ENCODE data around the gene SVIL.
A peak's percentile ranks its signal among the peaks of the same experiment; 100 is the strongest.
"Not testable (repeated sequence)": the region's sequence is repeated elsewhere in the genome, so short reads cannot be mapped to it uniquely, and the experiment has no call there.

Gene SVIL

DNA sequence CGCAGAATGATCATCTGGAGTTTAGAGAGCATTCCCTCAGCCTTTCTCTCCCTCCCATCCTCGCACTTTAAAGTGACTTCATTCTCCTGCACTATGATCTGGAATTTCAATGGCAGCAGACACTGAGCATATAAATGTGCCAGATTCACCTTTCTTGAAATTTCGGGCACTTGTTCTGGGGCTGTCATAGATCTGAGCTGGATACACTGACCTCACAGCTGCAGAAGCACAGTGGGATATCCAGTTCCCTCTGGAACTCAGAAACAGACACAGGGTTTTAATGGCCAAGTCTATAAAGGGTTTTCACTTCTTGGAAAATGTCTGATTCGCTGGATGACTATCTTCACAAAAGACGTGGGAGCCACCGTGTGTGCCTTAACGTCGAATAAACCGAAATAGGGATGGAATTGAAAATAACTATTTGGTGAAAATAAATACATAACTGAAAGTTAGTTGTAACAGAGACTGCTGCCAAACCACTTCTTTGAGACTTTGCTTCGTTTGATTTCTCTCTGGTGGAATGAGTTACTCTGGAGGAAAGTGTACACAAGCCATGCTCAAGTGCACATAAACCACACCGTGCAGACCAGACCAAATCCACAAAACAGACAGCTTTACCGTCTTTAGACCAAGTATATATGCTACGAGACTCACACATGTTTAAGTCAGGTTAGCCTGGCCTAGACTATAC, 126.1 kb downstream of the SVIL start:
- DNase-seq, result no peak

DNA sequence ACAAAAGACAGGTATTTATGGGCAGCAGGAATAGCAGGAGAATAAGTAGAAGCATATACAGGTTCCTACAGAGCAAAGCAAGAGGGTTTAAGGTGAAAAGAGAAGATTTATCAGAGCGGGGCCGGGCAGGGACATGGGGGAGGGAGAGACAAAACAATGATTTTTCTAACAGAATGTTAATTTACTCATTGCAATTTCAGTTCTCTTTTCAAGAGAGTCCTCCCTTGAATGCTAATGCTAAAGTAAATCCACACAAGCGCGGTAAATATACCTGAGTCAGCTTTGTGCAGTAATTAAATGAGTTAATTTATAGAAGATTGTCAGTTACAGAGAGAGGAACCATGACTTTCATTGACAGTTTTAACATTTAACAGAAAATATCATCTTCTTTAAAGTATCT, 127.0 kb downstream of the SVIL start:
- DNase-seq, result not testable (repeated sequence)

- DNase-seq, result not testable (repeated sequence)
These were observed 128.3 kb downstream of the SVIL start for GRCh38 chr10:29506324-29506921.

DNA sequence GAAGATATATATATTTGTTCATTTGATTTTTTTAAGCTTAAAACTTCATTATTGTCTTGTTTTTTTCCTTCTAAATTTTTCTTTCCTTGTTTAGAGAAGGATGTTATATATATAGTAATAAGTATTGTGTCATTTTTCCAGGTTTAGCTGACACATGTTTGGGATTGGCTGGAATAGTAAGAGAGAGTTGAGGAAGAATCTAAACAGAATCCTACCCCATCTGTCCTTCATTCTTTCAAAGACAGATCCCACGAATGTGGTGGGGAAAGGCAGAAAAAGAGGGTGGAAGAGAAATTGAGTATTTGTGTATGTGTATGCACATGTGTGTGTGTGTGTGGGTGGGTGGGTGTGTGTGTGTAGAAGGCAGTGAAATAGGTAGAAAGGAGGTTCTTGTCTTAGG, 132.4 kb downstream of the SVIL start:
- DNase-seq, result no peak

GRCh38 chr10:29501692-29502091, 133.1 kb downstream of the SVIL start:
- DNase-seq, result no peak

- DNase-seq, result no peak
These were observed 134.7 kb downstream of the SVIL start for GRCh38 chr10:29499993-29500537.

DNA sequence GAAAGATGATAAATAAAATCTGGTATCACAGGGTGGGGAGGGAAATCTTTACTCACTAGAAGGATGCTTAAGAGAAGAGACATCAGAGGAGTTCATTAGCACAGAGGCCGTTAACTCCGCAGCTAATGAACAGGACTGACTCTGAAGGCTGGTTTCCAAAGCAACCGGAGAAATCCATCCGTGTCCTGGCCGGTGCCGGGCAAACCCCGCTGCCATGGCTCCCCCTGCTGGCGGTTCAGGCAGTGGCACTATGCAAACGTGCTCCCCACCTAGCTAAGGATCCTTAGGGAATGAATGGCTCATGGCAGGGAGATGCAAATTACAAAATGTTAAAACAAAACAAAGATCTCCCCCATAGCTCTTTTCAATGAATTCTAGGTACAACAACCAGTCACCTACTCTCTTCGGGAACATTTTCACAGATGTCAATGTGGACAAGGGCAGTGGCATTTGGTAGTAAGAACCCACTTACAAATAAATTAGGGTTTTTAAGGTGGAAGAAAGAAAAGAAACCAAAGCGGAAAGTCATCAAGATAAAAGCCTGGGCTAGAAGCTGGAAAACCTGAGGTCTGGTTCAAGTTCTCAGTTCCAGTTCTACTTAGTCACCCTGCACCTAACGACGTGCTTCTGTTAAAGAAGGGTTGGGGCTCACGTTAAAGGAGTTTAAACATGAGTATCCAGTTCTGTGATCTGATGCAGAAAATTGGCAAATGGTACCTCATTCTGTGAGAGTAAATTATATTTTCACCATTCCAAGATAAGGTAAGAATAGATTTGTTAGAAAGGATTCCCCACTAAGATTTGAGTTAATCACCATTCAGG, 138.2 kb downstream of the SVIL start:
- DNase-seq, result peak; percentile 53 to 82 (median 57)

- peak; percentile 2 to 88 (median 74) for DNase-seq
These were observed 139.4 kb downstream of the SVIL start for GRCh38 chr10:29495366-29495765.

DNA sequence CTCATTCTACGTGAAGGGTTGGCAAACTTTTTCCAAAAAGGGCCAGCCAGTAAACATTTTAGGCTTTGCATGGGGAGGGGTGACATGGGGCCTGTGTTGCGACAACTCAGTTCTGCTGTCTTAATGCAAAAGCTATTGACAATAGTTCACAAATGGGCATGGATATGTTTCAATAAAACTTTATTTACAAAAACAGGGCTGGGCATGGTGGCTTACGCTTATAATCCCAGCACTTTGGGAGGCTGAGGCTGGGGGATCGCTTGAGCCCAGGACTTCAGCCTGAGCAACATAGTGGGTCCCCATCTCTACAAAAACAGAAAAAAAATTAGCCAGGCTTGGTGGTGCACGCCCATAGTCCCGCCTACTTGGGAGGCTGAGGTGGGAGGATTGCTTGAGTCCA, 141.1 kb downstream of the SVIL start:
- DNase-seq, result no peak

DNA sequence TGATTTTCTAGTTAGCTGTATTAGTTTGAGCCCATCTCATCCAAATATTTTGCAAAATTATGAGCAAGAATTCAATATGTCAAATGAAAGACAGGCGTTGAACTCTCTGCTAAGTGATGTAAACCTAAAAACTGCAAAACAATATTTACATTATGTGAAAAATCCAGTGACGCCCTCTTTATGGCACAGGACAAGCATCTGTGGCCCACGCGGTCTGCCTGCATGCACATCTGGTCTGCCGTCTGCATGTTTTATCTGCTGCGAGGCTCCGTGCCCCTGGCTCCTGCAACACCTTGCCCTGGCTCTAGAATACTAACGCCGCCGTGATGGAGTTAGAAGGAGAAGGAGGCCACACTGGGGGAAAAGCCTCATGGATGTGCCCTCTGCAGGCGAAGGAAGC, 142.0 kb downstream of the SVIL start:
- no peak for DNase-seq

DNA sequence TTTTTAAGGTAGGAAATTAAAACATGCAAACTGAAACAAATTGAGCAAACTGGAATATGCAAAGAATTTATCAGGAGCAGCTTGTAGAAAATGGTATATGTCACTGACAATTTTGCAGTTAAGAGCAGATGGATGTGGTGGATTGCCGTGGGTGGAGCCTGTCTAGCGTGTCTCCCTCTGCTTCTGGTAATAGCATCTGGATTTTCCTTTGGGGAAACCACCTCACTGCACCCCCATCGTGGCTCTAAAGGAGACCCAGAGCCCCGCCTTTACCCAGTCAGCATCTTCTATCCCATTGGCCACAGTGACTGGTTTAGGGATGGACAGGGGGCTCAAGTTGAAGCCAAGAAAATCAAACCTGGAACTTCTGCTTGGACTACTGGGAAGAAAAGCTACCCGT, 142.9 kb downstream of the SVIL start:
- DNase-seq, result no peak

- not testable (repeated sequence) for DNase-seq
These were observed 143.9 kb downstream of the SVIL start for GRCh38 chr10:29490781-29491280.

- DNase-seq, result not testable (repeated sequence)
These were observed 146.3 kb downstream of the SVIL start for GRCh38 chr10:29488471-29488870.

- not testable (repeated sequence) for DNase-seq
These were observed 146.9 kb downstream of the SVIL start for GRCh38 chr10:29487884-29488266.

DNA sequence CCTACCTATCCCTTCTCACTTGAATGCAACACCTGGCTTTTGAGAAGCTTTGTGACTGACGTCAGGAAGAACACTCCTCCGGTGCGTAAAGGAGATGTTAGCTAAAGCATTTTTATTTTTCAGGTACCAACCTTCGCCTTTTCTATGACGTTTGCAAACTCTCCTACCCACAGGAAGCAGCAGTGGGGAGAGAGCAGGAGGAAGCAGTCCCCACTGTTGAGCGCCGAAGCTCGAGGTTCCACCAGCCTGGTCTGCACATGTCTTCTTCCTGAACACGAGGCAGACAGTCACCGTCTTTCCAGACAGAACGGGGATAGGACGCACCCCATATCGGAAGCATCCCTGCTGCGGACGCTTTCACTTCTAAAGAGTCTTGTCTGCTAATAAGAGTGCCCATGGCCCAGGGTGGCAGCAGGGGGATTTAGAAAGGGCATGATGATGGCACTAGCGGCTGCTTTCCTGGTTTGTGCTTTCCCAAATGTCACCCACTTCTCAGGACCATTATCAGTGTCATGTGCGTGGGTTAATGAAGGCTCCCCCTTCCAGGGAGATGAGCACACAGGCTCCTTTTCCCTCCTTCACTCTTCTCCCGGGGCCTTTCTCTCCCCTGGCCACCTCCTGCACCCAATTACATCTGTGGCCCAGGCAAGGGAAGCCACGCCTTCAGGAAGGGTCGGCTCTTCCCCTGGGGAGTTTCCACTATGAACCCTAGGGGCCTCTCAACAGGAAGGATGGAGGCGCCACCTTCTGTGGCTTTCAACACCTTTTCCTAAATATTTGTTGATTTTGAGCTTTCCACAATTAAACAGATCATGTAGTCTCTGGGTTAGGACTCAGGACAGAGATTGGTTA, 147.5 kb downstream of the SVIL start:
- not testable (repeated sequence) for DNase-seq

GRCh38 chr10:29486433-29486832, 148.3 kb downstream of the SVIL start:
- DNase-seq, result no peak

DNA sequence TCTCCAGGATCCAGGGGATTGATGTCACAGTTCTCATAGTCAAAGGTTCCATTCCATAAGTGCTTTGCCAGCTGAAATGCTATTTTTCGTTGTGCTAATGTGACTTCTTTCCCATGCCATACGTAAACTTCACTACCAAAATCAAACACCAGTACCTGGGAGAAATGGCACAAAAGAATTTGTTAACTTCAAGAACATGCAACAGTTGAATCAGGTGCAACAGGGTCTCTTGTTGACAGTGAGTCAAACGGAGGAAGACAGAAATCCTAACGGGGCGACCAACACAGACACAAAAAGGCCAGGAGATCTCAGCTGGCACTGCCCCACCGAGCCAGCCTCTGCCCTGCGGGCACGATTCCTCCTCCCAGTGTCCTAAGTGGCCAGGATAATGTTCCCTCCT, 150.1 kb downstream of the SVIL start:
- not testable (repeated sequence) for DNase-seq

- DNase-seq, result peak in 2 of 3 experiments; percentile 29 to 40
These were observed 152.0 kb downstream of the SVIL start for GRCh38 chr10:29482591-29483431.

DNA sequence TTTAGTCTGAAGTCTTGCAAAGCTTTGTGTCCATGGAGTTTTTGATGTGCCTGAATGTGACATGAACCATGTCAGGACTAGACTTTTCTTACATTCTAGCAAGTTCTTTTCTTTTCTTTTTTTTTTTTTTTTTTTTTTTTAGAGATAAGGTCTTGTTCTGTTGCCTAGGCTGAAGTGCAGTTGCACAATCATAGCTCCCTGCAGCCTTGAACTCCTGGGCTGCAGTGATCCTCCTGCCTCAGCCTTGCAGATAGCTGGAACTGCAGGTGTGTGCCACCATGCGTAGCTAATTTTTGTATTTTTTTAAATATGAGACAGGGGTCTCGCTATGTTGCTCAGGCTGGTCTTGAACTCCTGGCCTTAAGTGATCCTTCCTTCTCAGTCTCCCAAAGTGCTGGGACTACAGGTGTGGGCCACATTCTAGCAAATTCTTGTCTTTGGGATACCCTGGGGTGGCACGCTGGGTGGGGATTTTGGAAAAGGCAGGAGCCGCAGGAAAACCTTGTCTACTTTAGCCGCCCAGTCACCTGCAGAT, 152.8 kb downstream of the SVIL start:
- no peak for DNase-seq

GRCh38 chr10:29479981-29480954, 154.5 kb downstream of the SVIL start:
- peak; percentile 7 to 77 (median 60) for DNase-seq

All from NCI-H1417 (cell line).